CD14-positive monocyte (primary cell): ENCODE measurements around the gene CALHM1. TPM values are rescaled to one million over a fixed set of nuclear protein-coding genes. Genes with fewer than 3 reads are reported as not detected.

ENCODE experiments used
- DNase-seq, 3 donors: peaks; one replicate each; pipeline ENCODE4 v3.0.0-alpha.2; 2011 to 2022
- H2AFZ ChIP-seq: 2 replicates; pipeline ENCODE4 v1.6.0; 2012; ENCODE audit warnings: mild to moderate bottlenecking, low read depth, low read length, inconsistent platforms; ENCODE audit not compliant: insufficient read depth, poor library complexity, severe bottlenecking
- H3K27ac ChIP-seq, 2 donors: 1 replicate in 1 of 2; 2 replicates in 1 of 2; pipeline ENCODE4 v1.5.1; 2012 to 2013; ENCODE audit warnings: low read length in 2 of 2, control low read depth in 1 of 2, inconsistent platforms in 1 of 2, low read depth in 1 of 2, mild to moderate bottlenecking in 1 of 2
- H3K27me3 ChIP-seq, 2 donors: one replicate each; pipeline versions ENCODE4 v1.6.0 to v1.6.1; 2011 to 2013; ENCODE audit warnings: low read length in 2 of 2; ENCODE audit not compliant: control insufficient read depth in 2 of 2, insufficient read depth in 2 of 2
- H3K36me3 ChIP-seq, 2 donors: replicated peaks in 1 of 2; 1 replicate in 1 of 2; 2 replicates in 1 of 2; pipeline versions ENCODE4 v1.5.1 to v1.6.1; 2012 to 2013; ENCODE audit warnings: low read length in 2 of 2, control low read depth in 1 of 2, inconsistent platforms in 1 of 2, mild to moderate bottlenecking in 1 of 2; ENCODE audit not compliant: insufficient read depth in 2 of 2, control insufficient read depth in 1 of 2
- H3K4me1 ChIP-seq, 2 donors: 1 replicate in 1 of 2; 2 replicates in 1 of 2; pipeline versions ENCODE4 v1.5.1 to v1.6.1; 2012 to 2013; ENCODE audit warnings: low read length in 2 of 2, control low read depth in 1 of 2, inconsistent platforms in 1 of 2, mild to moderate bottlenecking in 1 of 2, moderate library complexity in 1 of 2; ENCODE audit not compliant: insufficient read depth in 2 of 2, control insufficient read depth in 1 of 2
- H3K4me2 ChIP-seq: replicated peaks from 2 replicates; pipeline ENCODE3; 2012; ENCODE audit warnings: low read length, moderate library complexity, mild to moderate bottlenecking; ENCODE audit not compliant: poor library complexity, severe bottlenecking; ENCODE audit errors: extremely low read depth
- H3K4me3 ChIP-seq, 3 experiments: fragments of 200-600 bp in 1 of 3; sonication (generic) in 1 of 3; replicated peaks in 1 of 3; 1 replicate in 2 of 3; 2 replicates in 1 of 3; pipeline ENCODE4 v1.5.1; 2011 to 2013; ENCODE audit warnings: low read length in 3 of 3, mild to moderate bottlenecking in 3 of 3, control low read depth in 2 of 3, low read depth in 2 of 3, inconsistent platforms in 1 of 3, moderate library complexity in 1 of 3
- H3K79me2 ChIP-seq: 2 replicates; pipeline ENCODE4 v1.6.0; 2012; ENCODE audit warnings: mild to moderate bottlenecking, control low read depth, inconsistent platforms, low read length, moderate library complexity; ENCODE audit not compliant: insufficient read depth
- H3K9ac ChIP-seq: 2 replicates; pipeline ENCODE4 v1.6.0; 2017; ENCODE audit warnings: low read length, mild to moderate bottlenecking; ENCODE audit not compliant: insufficient read depth, poor library complexity, severe bottlenecking
- H3K9me3 ChIP-seq, 2 donors: replicated peaks in 1 of 2; 1 replicate in 1 of 2; 2 replicates in 1 of 2; pipeline versions ENCODE4 v1.5.1 to v1.6.1; 2012 to 2013; ENCODE audit warnings: low read length in 2 of 2, control low read depth in 1 of 2; ENCODE audit not compliant: control insufficient read depth in 1 of 2, insufficient read depth in 1 of 2
- H4K20me1 ChIP-seq: 2 replicates; pipeline ENCODE4 v1.6.0; 2012; ENCODE audit warnings: mild to moderate bottlenecking, low read length, control low read depth, moderate library complexity; ENCODE audit not compliant: insufficient read depth
- H3K27ac Mint-ChIP-seq, 7 donors: one replicate each; pipeline ENCODE4 v1.8.0; 2020; ENCODE audit warnings: mild to moderate bottlenecking in 7 of 7, mixed read lengths in 7 of 7, moderate library complexity in 6 of 7, inconsistent platforms in 2 of 7
- H3K27me3 Mint-ChIP-seq, 3 donors: one replicate each; pipeline ENCODE4 v1.8.0; 2021 to 2022; ENCODE audit warnings: low read depth in 3 of 3, mild to moderate bottlenecking in 3 of 3, mixed read lengths in 3 of 3, moderate library complexity in 3 of 3, inconsistent platforms in 1 of 3
- H3K36me3 Mint-ChIP-seq, 2 donors: one replicate each; pipeline ENCODE4 v1.8.0; 2020; ENCODE audit warnings: mixed read lengths in 2 of 2, inconsistent platforms in 1 of 2, mild to moderate bottlenecking in 1 of 2
- H3K4me1 Mint-ChIP-seq: one replicate; pipeline ENCODE4 v1.8.0; 2020; ENCODE audit warnings: mild to moderate bottlenecking, mixed read lengths
- H3K4me3 Mint-ChIP-seq, 2 donors: one replicate each; pipeline ENCODE4 v1.8.0; 2020; ENCODE audit warnings: mild to moderate bottlenecking in 2 of 2, mixed read lengths in 2 of 2, moderate library complexity in 1 of 2
- H3K9me3 Mint-ChIP-seq, 7 donors: one replicate each; pipeline ENCODE4 v1.8.0; 2020 to 2022; ENCODE audit warnings: mixed read lengths in 7 of 7, mild to moderate bottlenecking in 6 of 7, moderate library complexity in 6 of 7, inconsistent platforms in 2 of 7
- WGBS: methylation state at CpG from one replicate; pipeline ENCODE4 v1.1.5; 2013; ENCODE audit warnings: missing lambda C conversion rate; ENCODE audit not compliant: insufficient coverage; 5-methylcytosine and 5-hydroxymethylcytosine counted together
- intact Hi-C, 2 donors: fragments of 100-400 bp; cut with micrococcal nuclease; formaldehyde crosslinking; loops; one replicate each; pipeline versions ENCODE4 v1.15.0 to v1.15.1; 2023
- polyA plus RNA-seq, 3 donors: library from polyadenylated mRNA; depleted of rRNA in 1 of 3; unstranded in 2 of 3; stranded (reverse) in 1 of 3; fragments of 300-500 nt in 2 of 3; fragments of >200 nt in 1 of 3; fragmentation: Illumina TruSeq in 2 of 3; gene quantifications; 1 replicate in 2 of 3; 2 replicates in 1 of 3; pipeline ENCODE4 v1.2.3, GENCODE V29; 2012 to 2021
- TF ChIP-seq, protein P1 (sequence below): fragments of 200-600 bp; IDR thresholded peaks from one replicate; pipeline ENCODE4 v1.8.0; 2022; ENCODE audit warnings: antibody characterized with exemption, mild to moderate bottlenecking

CALHM1 gene
- polyA plus RNA-seq, 3 donors: not detected

DNA sequence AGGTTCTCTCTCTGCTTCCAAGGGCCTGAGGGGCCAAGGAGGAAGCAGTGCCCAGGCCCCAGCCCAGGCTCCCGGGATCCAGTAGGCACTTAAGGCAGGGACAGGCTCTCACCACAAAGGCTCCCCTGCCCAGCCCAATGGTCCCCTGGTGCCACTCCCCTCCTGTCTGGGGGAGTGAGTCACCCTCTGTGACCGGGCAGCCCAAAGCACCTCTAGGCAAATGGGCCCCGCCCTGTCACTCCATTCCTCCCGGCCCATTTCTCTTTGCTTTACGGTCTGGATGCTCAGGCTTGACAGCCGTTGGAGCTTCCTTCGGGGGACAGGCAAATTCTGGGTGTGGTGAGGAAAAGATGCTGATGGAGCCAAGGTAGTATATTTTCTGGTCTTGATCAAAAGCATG, 20.4 kb upstream of the CALHM1 start, which contains the start of gene CALHM3:
Gene CALHM3, minus strand, starts transcription at position 106 of the 400 bp plus-strand sequence. CDS start 208 bp downstream, outside the sequence.
- DNase-seq: peak in 2 of 3 donors; percentile 21 to 27

DNA sequence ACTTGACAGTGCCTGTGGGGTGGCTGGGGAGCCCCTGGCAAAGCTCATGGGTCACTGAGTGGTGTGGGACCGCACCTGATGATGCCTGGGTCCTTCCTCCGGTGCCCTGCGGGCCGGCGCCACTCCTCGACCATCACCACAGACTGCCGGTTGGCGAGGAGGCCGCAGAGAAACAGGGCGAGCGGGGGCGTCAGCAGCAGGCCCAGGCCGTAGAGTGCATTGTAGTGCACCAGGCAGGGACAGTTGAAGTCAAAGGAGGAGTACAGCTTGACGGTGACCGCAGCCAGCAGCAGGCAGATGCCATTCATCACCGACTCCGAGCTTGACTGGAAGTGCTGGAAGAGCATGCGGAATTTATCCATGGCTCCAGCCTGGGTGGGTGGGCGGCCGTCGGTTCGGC, 20.0 kb upstream of the CALHM1 start:
- Mint-ChIP-seq H3K9me3 (peaks cover 0 to 2% (median 0%) of the 10 kb centered on the region in 7 donors), H3K4me3 (no peak overlapping the region), H3K4me1 (peaks cover 12% of the 10 kb centered on the region), H3K36me3 (peaks cover 0 to 2% of the 10 kb centered on the region in 2 donors), H3K27me3 (no peaks in the 10 kb centered on the region), H3K27ac (peak overlapping the region in 1 of 7 donors; percentile 41)
- no peak overlapping the region for H3K4me3 ChIP-seq
- H3K4me2 ChIP-seq: no peak overlapping the region
- peaks cover 13 to 22% of the 10 kb centered on the region in 2 donors for H3K4me1 ChIP-seq
- 96% methylated on average over 22 of the region's 22 CpGs for WGBS
- H3K9me3 ChIP-seq: no peaks in the 10 kb centered on the region
- no peaks in the 10 kb centered on the region for H3K27me3 ChIP-seq
- TF ChIP-seq, protein P1, sequence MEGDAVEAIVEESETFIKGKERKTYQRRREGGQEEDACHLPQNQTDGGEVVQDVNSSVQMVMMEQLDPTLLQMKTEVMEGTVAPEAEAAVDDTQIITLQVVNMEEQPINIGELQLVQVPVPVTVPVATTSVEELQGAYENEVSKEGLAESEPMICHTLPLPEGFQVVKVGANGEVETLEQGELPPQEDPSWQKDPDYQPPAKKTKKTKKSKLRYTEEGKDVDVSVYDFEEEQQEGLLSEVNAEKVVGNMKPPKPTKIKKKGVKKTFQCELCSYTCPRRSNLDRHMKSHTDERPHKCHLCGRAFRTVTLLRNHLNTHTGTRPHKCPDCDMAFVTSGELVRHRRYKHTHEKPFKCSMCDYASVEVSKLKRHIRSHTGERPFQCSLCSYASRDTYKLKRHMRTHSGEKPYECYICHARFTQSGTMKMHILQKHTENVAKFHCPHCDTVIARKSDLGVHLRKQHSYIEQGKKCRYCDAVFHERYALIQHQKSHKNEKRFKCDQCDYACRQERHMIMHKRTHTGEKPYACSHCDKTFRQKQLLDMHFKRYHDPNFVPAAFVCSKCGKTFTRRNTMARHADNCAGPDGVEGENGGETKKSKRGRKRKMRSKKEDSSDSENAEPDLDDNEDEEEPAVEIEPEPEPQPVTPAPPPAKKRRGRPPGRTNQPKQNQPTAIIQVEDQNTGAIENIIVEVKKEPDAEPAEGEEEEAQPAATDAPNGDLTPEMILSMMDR: no peak
- H3K36me3 ChIP-seq: no peaks in the 10 kb centered on the region
- H2AFZ ChIP-seq: peak overlapping the region; percentile 21
- no peak overlapping the region for H3K27ac ChIP-seq
- H3K9ac ChIP-seq: no peak overlapping the region
- no peaks in the 10 kb centered on the region for H4K20me1 ChIP-seq
- no peak for DNase-seq
- no peaks in the 10 kb centered on the region for H3K79me2 ChIP-seq
- intact Hi-C loops: no loop called here

More for the DNA sequence above, 20.4 kb upstream of the CALHM1 start, which contains the start of gene CALHM3:
- Mint-ChIP-seq H3K27ac (peak within 1 kb of the TSS in 1 of 7 donors; percentile 41), H3K4me3 (no peak within 1 kb of the TSS), H3K36me3 (peaks cover 0 to under 1% of the 10 kb centered on the region in 2 donors), H3K9me3 (peaks cover 0 to 2% (median 0%) of the 10 kb centered on the region in 7 donors), H3K4me1 (peaks cover 12% of the 10 kb centered on the region), H3K27me3 (no peaks in the 10 kb centered on the region)
- H4K20me1 ChIP-seq: no peaks in the 10 kb centered on the region
- intact Hi-C loops: no loop called here
- H3K4me1 ChIP-seq: peaks cover 13 to 22% of the 10 kb centered on the region in 2 donors
- no peak within 1 kb of the TSS for H3K9ac ChIP-seq
- no peak within 1 kb of the TSS for H3K4me3 ChIP-seq
- peak within 1 kb of the TSS; percentile 21 for H2AFZ ChIP-seq
- no peaks in the 10 kb centered on the region for H3K36me3 ChIP-seq
- no peaks in the 10 kb centered on the region for H3K79me2 ChIP-seq
- no peak within 1 kb of the TSS for H3K27ac ChIP-seq
- H3K27me3 ChIP-seq: no peaks in the 10 kb centered on the region
- 80% methylated on average over 1 of the region's 7 CpGs for WGBS
- TF ChIP-seq, protein P1: no peak
- no peaks in the 10 kb centered on the region for H3K9me3 ChIP-seq
- H3K4me2 ChIP-seq: no peak within 1 kb of the TSS
